Ishikawa (cell line): Measurements from ENCODE around the gene SLC51B.

ENCODE experiments used
- EGR1 ChIP-seq: IDR thresholded peaks from 2 replicates; pipeline ENCODE4 v1.6.1; 2012
- NFIC ChIP-seq: IDR thresholded peaks from 2 replicates; pipeline ENCODE4 v1.6.1; 2012
- TAF1 ChIP-seq: IDR thresholded peaks from 2 replicates; pipeline ENCODE4 v1.6.1; 2012; ENCODE audit warnings: low read depth, mild to moderate bottlenecking

- TF ChIP-seq TAF1 (no peak), NFIC (no peak), EGR1 (no peak)
Observed at GRCh38 chr15:65101411-65101890, 56.3 kb downstream of the SLC51B start.
